HG02884 (cell line): ENCODE results near the gene POU3F1.
A peak's percentile ranks its signal among the peaks of the same experiment; 100 is the strongest.

Experiments used
- ATAC-seq: cut with Tn5 transposase; IDR thresholded peaks from one replicate; pipeline ENCODE4 v1.9.1; 2021; ENCODE audit warnings: mild to moderate bottlenecking, moderate library complexity; ENCODE audit not compliant: unreplicated experiment

POU3F1 gene

DNA sequence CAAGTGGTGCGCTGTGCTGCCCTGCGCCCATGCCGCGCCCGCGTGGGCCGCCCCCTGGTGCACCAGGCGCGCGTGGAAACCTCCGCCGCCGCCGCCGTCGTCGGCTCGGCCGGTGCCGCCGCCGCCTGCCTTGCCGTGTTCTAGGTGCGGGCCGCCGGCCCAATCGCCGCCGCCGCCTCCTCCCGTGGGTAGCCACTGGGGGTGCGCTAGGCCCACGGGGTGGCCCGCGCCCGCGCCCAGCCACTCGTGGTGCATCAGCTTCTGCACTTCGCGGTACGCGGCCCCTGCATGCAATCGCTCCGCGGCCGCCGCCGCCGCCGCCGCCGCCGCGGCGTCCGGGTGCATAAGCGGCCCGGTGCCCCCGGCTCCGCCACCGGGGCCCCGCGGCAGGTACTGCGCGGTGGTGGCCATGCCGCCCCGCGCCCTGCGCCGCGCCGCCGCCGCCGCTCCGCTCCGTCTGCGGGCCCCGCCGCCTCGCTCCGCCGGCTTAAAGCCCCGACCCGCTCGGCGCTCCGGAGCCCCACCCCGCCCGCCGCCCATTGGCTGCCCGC is at the start of gene POU3F1:
Gene POU3F1 (minus strand): TSS at position 461 of the 551 bp plus-strand sequence. CDS start 50 bp downstream, at position 411.
- peak; percentile 12 for ATAC-seq

DNA sequence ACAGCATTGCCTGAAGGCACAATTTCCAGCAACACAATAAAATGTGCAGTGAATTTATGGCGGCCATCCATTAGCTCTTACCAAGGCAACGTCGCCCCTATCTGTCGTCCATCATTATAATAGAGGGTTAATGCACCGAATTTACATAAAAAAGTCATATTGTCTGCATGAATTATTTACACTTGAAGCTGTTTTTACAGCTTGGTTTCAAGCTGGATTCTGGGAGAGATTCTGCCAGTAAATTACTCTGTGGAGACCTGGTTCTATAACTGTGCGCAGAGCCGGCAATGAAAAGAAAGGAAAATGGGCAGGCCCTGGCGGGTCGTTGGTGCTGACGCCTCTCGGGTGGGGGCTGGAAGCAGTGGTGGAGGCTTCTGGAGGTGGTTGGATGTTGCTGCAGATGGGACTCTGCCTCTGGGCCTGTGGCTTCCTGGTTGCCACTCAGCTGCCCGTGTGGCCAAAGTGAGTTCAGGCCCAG is 48.9 kb upstream of the POU3F1 start:
- ATAC-seq: no peak

- ATAC-seq: no peak
Measured at GRCh38 chr1:38094711-38095290, 48.2 kb upstream of the POU3F1 start.

GRCh38 chr1:38093569-38094520 is 47.3 kb upstream of the POU3F1 start:
- ATAC-seq: no peak

- ATAC-seq: no peak
Measured at GRCh38 chr1:38092256-38092655, 45.7 kb upstream of the POU3F1 start.

GRCh38 chr1:38090796-38091195 is 44.2 kb upstream of the POU3F1 start:
- ATAC-seq: no peak

DNA sequence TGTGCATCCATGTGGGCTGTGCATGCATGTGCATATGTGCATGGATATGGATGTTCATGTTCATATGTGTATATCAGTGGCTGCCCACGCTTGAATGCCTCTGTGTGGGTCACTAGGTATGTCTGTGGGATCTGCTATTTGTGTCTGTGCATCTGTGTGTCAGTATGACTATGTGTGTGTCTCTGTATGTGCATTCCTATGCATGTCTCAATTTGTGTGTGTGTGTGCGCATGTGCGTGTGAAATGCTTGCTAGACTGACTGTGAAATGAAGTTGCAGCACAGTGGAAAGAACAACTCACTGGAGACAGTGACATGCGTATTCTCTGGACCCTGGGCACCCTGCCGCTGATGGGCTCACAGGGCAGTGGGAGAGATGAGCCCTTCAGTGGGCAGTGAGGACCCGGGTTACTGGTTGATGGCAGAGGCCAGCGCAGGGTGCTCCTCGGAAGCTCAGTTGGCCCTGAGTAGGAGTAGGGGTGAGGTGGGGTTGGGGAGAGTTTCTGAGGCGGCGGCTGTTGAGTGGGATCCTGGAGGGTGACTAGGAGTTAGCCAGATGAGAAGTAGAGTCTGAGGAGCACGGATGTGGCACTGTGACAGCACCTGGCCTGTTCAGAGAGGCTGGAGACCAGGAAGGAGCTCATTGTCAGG is 43.2 kb upstream of the POU3F1 start:
- ATAC-seq: no peak

- no peak for ATAC-seq
Measured at GRCh38 chr1:38088791-38089190, 42.2 kb upstream of the POU3F1 start.

GRCh38 chr1:38088366-38088765 is 41.8 kb upstream of the POU3F1 start:
- no peak for ATAC-seq

- no peak for ATAC-seq
Measured at GRCh38 chr1:38087676-38088075, 41.1 kb upstream of the POU3F1 start.

DNA sequence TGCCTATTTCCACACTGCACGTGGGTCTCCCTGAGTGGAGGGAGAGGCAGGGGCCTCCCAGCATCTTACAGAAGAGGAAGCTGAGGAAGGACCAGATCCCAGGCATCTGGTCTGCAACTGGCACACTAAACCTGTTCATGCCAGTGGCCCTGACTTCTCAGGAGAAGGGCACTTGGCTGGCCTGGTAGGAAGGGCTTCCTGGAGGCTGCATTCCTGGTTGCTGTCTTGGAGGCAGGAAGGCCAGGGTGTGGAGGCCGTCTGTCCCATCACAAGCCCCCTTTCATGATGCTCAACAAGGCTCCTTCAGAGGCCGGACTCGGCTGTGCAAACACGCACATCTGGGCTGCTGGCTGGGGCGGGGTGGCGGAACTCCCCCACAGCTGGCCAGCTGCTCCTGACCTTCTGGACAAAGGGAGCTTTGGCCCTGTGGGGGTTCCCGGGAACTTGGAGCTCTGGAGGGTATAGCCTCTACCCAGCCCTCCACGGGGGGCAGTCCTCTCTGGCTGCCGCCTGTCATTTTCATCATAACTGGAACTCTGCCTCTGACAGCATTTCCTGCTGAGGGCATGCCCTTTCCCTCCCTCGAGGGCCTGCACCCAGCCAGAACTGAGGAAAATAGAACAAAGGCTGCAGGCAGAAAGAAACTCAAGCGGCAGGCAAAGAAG is 39.2 kb upstream of the POU3F1 start:
- ATAC-seq: no peak

GRCh38 chr1:38084700-38085099 is 38.1 kb upstream of the POU3F1 start:
- no peak for ATAC-seq

DNA sequence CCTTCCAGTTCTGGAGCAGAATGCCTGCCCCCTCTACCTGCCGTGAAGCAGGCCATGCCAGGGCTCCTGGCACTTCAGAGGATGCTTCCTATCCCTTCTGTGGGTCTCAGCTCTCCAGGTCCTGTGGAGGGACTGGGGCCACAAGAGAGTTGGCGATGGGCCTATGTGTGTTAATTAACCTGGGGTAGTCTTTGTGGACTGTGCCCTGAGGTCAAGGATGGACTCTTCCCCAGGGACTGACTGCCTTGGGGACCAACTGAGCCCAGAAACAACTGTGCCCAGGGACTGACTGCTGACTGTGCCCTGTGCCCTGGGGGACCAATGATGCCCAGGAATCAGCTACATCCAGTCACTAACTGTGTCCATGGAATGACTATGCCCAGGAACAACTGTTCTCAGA is 37.5 kb upstream of the POU3F1 start:
- no peak for ATAC-seq

GRCh38 chr1:38083541-38083940 is 36.9 kb upstream of the POU3F1 start:
- no peak for ATAC-seq

- ATAC-seq: no peak
Measured at GRCh38 chr1:38082769-38083263, 36.2 kb upstream of the POU3F1 start.

DNA sequence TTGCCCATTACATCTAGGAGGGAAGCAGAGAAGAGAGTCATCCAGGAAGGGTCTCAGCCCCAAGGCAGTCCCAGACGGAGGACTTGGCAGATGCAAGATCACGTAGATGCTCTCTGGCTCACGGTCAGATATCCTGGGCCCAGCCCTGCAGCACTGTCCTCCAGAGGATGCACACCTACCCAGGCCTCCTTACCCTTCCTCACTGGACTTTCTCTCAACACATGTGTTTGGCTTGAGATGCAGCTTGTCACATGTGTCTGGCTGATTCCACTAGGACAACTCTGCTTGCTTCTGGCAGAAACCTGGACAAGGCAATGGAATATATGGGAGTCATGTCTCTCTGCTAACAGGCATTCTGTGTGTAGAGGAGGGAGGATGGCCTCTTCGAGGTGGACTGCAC is 32.4 kb upstream of the POU3F1 start:
- no peak for ATAC-seq

GRCh38 chr1:38077523-38078147 is 31.0 kb upstream of the POU3F1 start:
- ATAC-seq: no peak

- ATAC-seq: no peak
Measured at GRCh38 chr1:38076455-38076854, 29.9 kb upstream of the POU3F1 start.

DNA sequence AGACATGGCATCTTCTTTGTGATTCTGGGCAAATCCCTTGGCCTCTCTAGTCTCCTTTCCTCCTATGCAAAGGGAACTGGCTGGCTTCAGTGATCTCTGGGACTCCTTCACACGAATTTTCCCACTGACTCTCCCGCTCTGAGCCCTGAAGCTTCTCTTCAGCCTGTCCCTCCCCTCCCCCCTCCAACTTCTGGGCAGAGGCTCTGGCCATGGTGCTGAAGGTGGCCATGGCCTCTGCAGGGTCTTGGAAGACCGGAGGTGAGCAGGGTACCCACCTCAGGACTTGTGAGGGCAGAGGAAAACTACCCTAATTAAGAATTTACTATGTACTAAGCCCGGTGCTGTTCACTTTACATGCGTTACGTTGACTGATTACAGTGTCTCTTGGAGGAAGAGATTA is 29.4 kb upstream of the POU3F1 start:
- no peak for ATAC-seq

- ATAC-seq: no peak
Measured at GRCh38 chr1:38075191-38075590, 28.6 kb upstream of the POU3F1 start.
